Caco-2 (cell line): ENCODE measurements around the gene FAM117B. TPM values are rescaled to one million over a fixed set of nuclear protein-coding genes. Genes with fewer than 3 reads are reported as not detected.

Source experiments
- BruUV-seq: library from RNA; stranded (reverse); fragments of 400-500 nt; replicated peaks from 2 replicates; lab custom pipeline; 2021; lab: Mats Ljungman, UMichigan
- CTCF ChIA-PET: fragments of 300-600 bp; sonication (Branson Sonifier 250); formaldehyde crosslinking; loops from one replicate; lab custom pipeline; 2022; ENCODE audit warnings: antibody characterized with exemption; lab: Charles Lee
- POLR2A ChIA-PET: fragments of 300-600 bp; sonication (Branson Sonifier 250); formaldehyde crosslinking; loops from one replicate; lab custom pipeline; 2022; ENCODE audit warnings: antibody characterized with exemption; lab: Charles Lee
- DNase-seq, 2 experiments: peaks; one replicate each; pipeline versions ENCODE4 v3.0.0 to v3.0.0-alpha.2; 2020 to 2022
- H3K27me3 ChIP-seq: replicated peaks from 2 replicates; pipeline ENCODE4 v1.6.0; 2011; ENCODE audit warnings: low read length; ENCODE audit not compliant: control insufficient read depth, insufficient read depth
- H3K36me3 ChIP-seq: 2 replicates; pipeline ENCODE4 v1.5.1; 2011; ENCODE audit warnings: low read length; ENCODE audit not compliant: control insufficient read depth, insufficient read depth
- H3K4me1 ChIP-seq: fragments of 250-450 bp; sonication (Bioruptor Pico); 2 replicates; pipeline ENCODE4 v1.5.1; 2020; ENCODE audit warnings: mild to moderate bottlenecking
- H3K4me3 ChIP-seq: 2 replicates; pipeline ENCODE4 v1.5.1; 2011; ENCODE audit warnings: low read depth, mild to moderate bottlenecking, control low read depth, low read length
- H3K9me3 ChIP-seq: fragments of 250-450 bp; sonication (Bioruptor Pico); 2 replicates; pipeline ENCODE4 v1.5.1; 2020; ENCODE audit warnings: mild to moderate bottlenecking, moderate library complexity
- H3K27ac Mint-ChIP-seq: one replicate; pipeline ENCODE4 v1.8.0; 2022; ENCODE audit warnings: mixed read lengths; ENCODE audit not compliant: unreplicated experiment
- H3K27me3 Mint-ChIP-seq: one replicate; pipeline ENCODE4 v1.8.0; 2022; ENCODE audit warnings: mixed read lengths; ENCODE audit not compliant: insufficient read depth, unreplicated experiment
- H3K36me3 Mint-ChIP-seq: one replicate; pipeline ENCODE4 v1.8.0; 2022; ENCODE audit warnings: mild to moderate bottlenecking, mixed read lengths; ENCODE audit not compliant: insufficient read depth, unreplicated experiment
- H3K4me1 Mint-ChIP-seq: one replicate; pipeline ENCODE4 v1.8.0; 2022; ENCODE audit warnings: low read depth, mixed read lengths; ENCODE audit not compliant: unreplicated experiment
- H3K4me3 Mint-ChIP-seq: one replicate; pipeline ENCODE4 v1.8.0; 2022; ENCODE audit warnings: mild to moderate bottlenecking, moderate library complexity, mixed read lengths; ENCODE audit not compliant: unreplicated experiment
- H3K9me3 Mint-ChIP-seq: one replicate; pipeline ENCODE4 v1.8.0; 2022; ENCODE audit warnings: mixed read lengths; ENCODE audit not compliant: unreplicated experiment
- CTCF ChIP-seq, 2 experiments: fragments of 200-600 bp in 1 of 2; IDR thresholded peaks; 1 replicate in 1 of 2; 2 replicates in 1 of 2; pipeline versions ENCODE4 v1.5.1 to v1.8.0; 2011 to 2022; ENCODE audit warnings: antibody characterized with exemption in 1 of 2, control low read depth in 1 of 2, inconsistent platforms in 1 of 2, low read depth in 1 of 2, low read length in 1 of 2, mild to moderate bottlenecking in 1 of 2, moderate library complexity in 1 of 2; ENCODE audit not compliant: insufficient read depth in 1 of 2, severe bottlenecking in 1 of 2, unreplicated experiment in 1 of 2
- intact Hi-C: fragments of 100-400 bp; cut with micrococcal nuclease; formaldehyde crosslinking; loops from one replicate; pipeline ENCODE4 v1.10.0; 2022; ENCODE audit not compliant: unreplicated experiment
- total RNA-seq: library from RNA; stranded (reverse); gene quantifications from 2 replicates; pipeline ENCODE4 v1.2.3, GENCODE V29; 2022

FAM117B gene
- total RNA-seq, 1 experiment from 2014 or later = 9.8 TPM

DNA sequence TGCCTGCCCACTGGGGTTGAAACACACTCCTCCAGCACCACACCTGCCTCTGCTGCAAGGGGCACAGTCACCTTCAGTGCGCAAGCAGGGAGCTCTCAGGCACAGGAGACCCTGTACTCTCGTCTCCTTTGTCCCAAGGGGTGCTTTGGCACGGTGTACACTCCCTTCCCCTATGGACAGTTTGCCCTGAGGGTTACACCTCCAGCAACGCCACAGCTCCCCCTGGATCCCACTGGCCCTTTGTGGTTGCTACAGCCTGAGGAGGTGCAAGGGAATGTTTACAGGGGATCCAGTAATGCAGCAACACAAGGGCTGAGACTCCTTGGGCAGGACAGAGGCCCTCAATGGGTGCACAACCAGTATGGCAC lies 45.2 kb upstream of the FAM117B start:
- Histone ChIP-seq H3K4me1 (peaks cover 11% of the 10 kb centered on the region), H3K4me3 (no peak overlapping the region), H3K36me3 (no peaks in the 10 kb centered on the region), H3K9me3 (no peaks in the 10 kb centered on the region), H3K27me3 (no peaks in the 10 kb centered on the region)
- ChIA-PET POLR2A (no interaction called here), CTCF (interaction anchor here (0.6 to 1.9 kb wide), 4 partner anchors 15 to 281 kb away, joined by 3 to 21 read pairs (median 7); partner anchors contain the start of gene FAM117B)
- no peaks in the 10 kb centered on the region for H3K36me3 Mint-ChIP-seq
- TF ChIP-seq CTCF (IDR thresholded peaks at IDR 0.05; ENCODE audit: insufficient read depth in 1 of 2, low read depth in 1 of 2, low read length in 1 of 2, severe bottlenecking in 1 of 2, unreplicated experiment in 1 of 2) = no peak
- H3K27me3 Mint-ChIP-seq = no peaks in the 10 kb centered on the region
- peaks cover 9% of the 10 kb centered on the region for H3K4me1 Mint-ChIP-seq
- peak in 1 of 2 experiments; percentile 4 for DNase-seq
- H3K4me3 Mint-ChIP-seq = no peak overlapping the region
- no peaks in the 10 kb centered on the region for H3K9me3 Mint-ChIP-seq
- H3K27ac Mint-ChIP-seq = no peak overlapping the region
- no TSS peak for BruUV-seq
- intact Hi-C loops = loop anchor here (10.0 kb wide), 1 partner anchor 1225 kb away; no protein-coding TSS in a partner anchor

DNA sequence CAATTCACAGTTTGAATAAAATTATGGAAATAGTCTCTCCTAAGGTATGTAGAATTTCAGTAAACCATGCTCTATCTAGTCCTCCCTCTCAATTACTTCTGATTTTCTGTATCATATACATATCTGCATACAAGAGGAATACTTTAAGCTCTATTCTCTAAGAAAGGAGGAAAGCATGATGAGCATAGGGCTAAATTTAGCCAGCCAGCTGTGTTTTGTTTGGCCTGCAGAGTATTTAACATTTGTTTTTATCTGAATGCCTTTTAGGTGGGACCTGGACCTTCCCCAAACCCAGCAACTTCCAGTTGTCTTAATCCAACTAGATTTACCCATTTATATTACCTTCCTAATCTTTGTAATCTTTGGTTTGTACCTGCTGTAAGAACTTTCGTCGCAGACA lies 42.2 kb upstream of the FAM117B start:
- intact Hi-C loops = no loop called here
- no peaks in the 10 kb centered on the region for H3K27me3 Mint-ChIP-seq
- CTCF ChIA-PET = no interaction called here
- DNase-seq = no peak
- H3K9me3 Mint-ChIP-seq = no peaks in the 10 kb centered on the region
- POLR2A ChIA-PET = no interaction called here
- peaks cover 11% of the 10 kb centered on the region for H3K4me1 ChIP-seq
- no peaks in the 10 kb centered on the region for H3K9me3 ChIP-seq
- TF ChIP-seq CTCF (IDR thresholded peaks at IDR 0.05; ENCODE audit: insufficient read depth in 1 of 2, low read depth in 1 of 2, low read length in 1 of 2, severe bottlenecking in 1 of 2, unreplicated experiment in 1 of 2) = no peak
- H3K27ac Mint-ChIP-seq = no peak overlapping the region
- no peaks in the 10 kb centered on the region for H3K27me3 ChIP-seq
- peaks cover 9% of the 10 kb centered on the region for H3K4me1 Mint-ChIP-seq
- no peak overlapping the region for H3K4me3 ChIP-seq
- H3K36me3 ChIP-seq = no peaks in the 10 kb centered on the region
- BruUV-seq = no TSS peak
- no peaks in the 10 kb centered on the region for H3K36me3 Mint-ChIP-seq
- no peak overlapping the region for H3K4me3 Mint-ChIP-seq

- intact Hi-C loops = no loop called here
- H3K4me1 Mint-ChIP-seq = no peaks in the 10 kb centered on the region
- H3K4me3 ChIP-seq = no peak overlapping the region
- no peak for DNase-seq
- no peak overlapping the region for H3K4me3 Mint-ChIP-seq
- no peaks in the 10 kb centered on the region for H3K27me3 ChIP-seq
- H3K9me3 ChIP-seq = no peaks in the 10 kb centered on the region; the same call in 1 of the 2 replicates
- no peak overlapping the region for H3K27ac Mint-ChIP-seq
- ChIA-PET POLR2A (interaction anchor here (0.6 kb wide), 1 partner anchor 188 kb away, joined by 3 read pairs; no protein-coding TSS in a partner anchor), CTCF (no interaction called here)
- no peaks in the 10 kb centered on the region for H3K27me3 Mint-ChIP-seq
- BruUV-seq = no TSS peak
- H3K9me3 Mint-ChIP-seq = no peaks in the 10 kb centered on the region
- no peaks in the 10 kb centered on the region for H3K36me3 ChIP-seq
- no peak for TF ChIP-seq CTCF (IDR thresholded peaks at IDR 0.05; ENCODE audit: insufficient read depth in 1 of 2, low read depth in 1 of 2, low read length in 1 of 2, severe bottlenecking in 1 of 2, unreplicated experiment in 1 of 2)
- H3K4me1 ChIP-seq = no peaks in the 10 kb centered on the region
- H3K36me3 Mint-ChIP-seq = no peaks in the 10 kb centered on the region
Observed at GRCh38 chr2:202599105-202599504, 35.7 kb upstream of the FAM117B start.
